Small intestine (tissue), 7 donors: Measurements from ENCODE around the gene REG3A. TPM values are rescaled to one million over a fixed set of nuclear protein-coding genes. Genes with fewer than 3 reads are reported as not detected.

Source experiments
- DNase-seq, 2 donors: peaks; one replicate each; pipeline versions ENCODE4 v3.0.0 to v3.0.0-alpha.2; 2013
- FAIRE-seq: peaks from 2 replicates; lab custom pipeline; 2012; peaks lifted over from hg19 to GRCh38; lab: Jason Lieb, UNC
- H3K27ac ChIP-seq, 3 donors: one replicate each; pipeline ENCODE4 v1.5.1; 2013; ENCODE audit warnings: low read length in 2 of 3, mild to moderate bottlenecking in 2 of 3, control low read depth in 1 of 3, inconsistent platforms in 1 of 3, low read depth in 1 of 3, moderate library complexity in 1 of 3
- H3K27me3 ChIP-seq, 3 donors: one replicate each; pipeline ENCODE4 v1.6.1; 2013; ENCODE audit warnings: low read length in 3 of 3, inconsistent platforms in 1 of 3; ENCODE audit not compliant: control insufficient read depth in 3 of 3, insufficient read depth in 3 of 3
- H3K36me3 ChIP-seq, 3 donors: one replicate each; pipeline ENCODE4 v1.6.1; 2013; ENCODE audit warnings: low read length in 3 of 3, inconsistent platforms in 1 of 3, low read depth in 1 of 3, mild to moderate bottlenecking in 1 of 3, moderate library complexity in 1 of 3; ENCODE audit not compliant: control insufficient read depth in 3 of 3, insufficient read depth in 2 of 3
- H3K4me1 ChIP-seq, 3 donors: one replicate each; pipeline ENCODE4 v1.6.1; 2013; ENCODE audit warnings: low read length in 2 of 3, inconsistent platforms in 1 of 3, low read depth in 1 of 3, mild to moderate bottlenecking in 1 of 3, moderate library complexity in 1 of 3; ENCODE audit not compliant: control insufficient read depth in 3 of 3, insufficient read depth in 2 of 3
- H3K4me3 ChIP-seq, 3 donors: one replicate each; pipeline ENCODE4 v1.5.1; 2013; ENCODE audit warnings: low read length in 3 of 3, control low read depth in 1 of 3, inconsistent platforms in 1 of 3, low read depth in 1 of 3, mild to moderate bottlenecking in 1 of 3, moderate library complexity in 1 of 3
- H3K9me3 ChIP-seq, 2 donors: one replicate each; pipeline ENCODE4 v1.6.1; 2013; ENCODE audit warnings: low read depth in 1 of 2, low read length in 1 of 2; ENCODE audit not compliant: control insufficient read depth in 2 of 2, insufficient read depth in 1 of 2
- WGBS, 3 donors: extraction: QIAGEN DNeasy Blood & Tissue Kit; methylation state at CpG; one replicate each; pipeline ENCODE4 v1.1.7; 2013; 5-methylcytosine and 5-hydroxymethylcytosine counted together
- polyA plus RNA-seq, 4 donors: library from polyadenylated mRNA; stranded (reverse) in 3 of 4; unstranded in 1 of 4; fragments of 200-250 nt in 3 of 4; fragments of 120-200 nt in 1 of 4; gene quantifications; one replicate each; pipeline versions ENCODE4 v1.2.1 to v1.2.3, GENCODE V29; 2013
- donor health status: healthy with polysubstance abuse.
- donor health status: control.
- donor health status: control.
- donor health status: Bipolar disorder and iron deficiency.
- donor health status: healthy.

REG3A gene
- polyA plus RNA-seq, 4 donors: 1.5 to 11,127 (median 980) TPM

- Histone ChIP-seq H3K4me1 (no peaks in the 10 kb centered on the region), H3K36me3 (no peaks in the 10 kb centered on the region), H3K27ac (no peak overlapping the region), H3K4me3 (no peak overlapping the region), H3K27me3 (no peaks in the 10 kb centered on the region), H3K9me3 (peaks cover 0 to 14% of the 10 kb centered on the region in 2 donors)
- 13 to 47% (median 24%) methylated on average over 6 of the region's 6 CpGs for WGBS, 3 donors
- DNase-seq (peak; percentile 20 to 25), FAIRE-seq (no peak)
Measured at GRCh38 chr2:79178076-79178674, 18.6 kb upstream of the REG3A start.

- H3K27ac ChIP-seq: no peak overlapping the region
- no peaks in the 10 kb centered on the region for H3K36me3 ChIP-seq
- no peak overlapping the region for H3K4me3 ChIP-seq
- 73 to 80% (median 77%) methylated on average over 2 of the region's 2 CpGs for WGBS, 3 donors
- DNase-seq (no peak), FAIRE-seq (no peak)
- H3K4me1 ChIP-seq: no peaks in the 10 kb centered on the region
- H3K27me3 ChIP-seq: no peaks in the 10 kb centered on the region
- peaks cover 0 to 26% of the 10 kb centered on the region in 2 donors for H3K9me3 ChIP-seq
Measured at GRCh38 chr2:79171348-79171958, 11.9 kb upstream of the REG3A start.

GRCh38 chr2:79162801-79163200 lies 3.2 kb upstream of the REG3A start:
- WGBS, 3 donors: 9 to 70% (median 41%) methylated on average over 1 of the region's 1 CpG
- Histone ChIP-seq H3K9me3 (peaks cover 0 to 32% of the 10 kb centered on the region in 2 donors), H3K27me3 (peaks cover 0 to 12% (median 0%) of the 10 kb centered on the region in 3 donors), H3K27ac (no peak overlapping the region), H3K36me3 (no peaks in the 10 kb centered on the region), H3K4me1 (peaks cover 0 to 3% (median 0%) of the 10 kb centered on the region in 3 donors), H3K4me3 (no peak overlapping the region)
- FAIRE-seq: peak; percentile 97
- no peak for DNase-seq

- FAIRE-seq (no peak), DNase-seq (peak; percentile 48 to 75)
- WGBS, 3 donors: 9 to 47% (median 26%) methylated on average over 2 of the region's 2 CpGs
- Histone ChIP-seq H3K36me3 (no peaks in the 10 kb centered on the region), H3K4me1 (peaks cover 0 to 3% (median 0%) of the 10 kb centered on the region in 3 donors), H3K27ac (no peak overlapping the region), H3K27me3 (peaks cover 0 to 16% (median 0%) of the 10 kb centered on the region in 3 donors), H3K4me3 (no peak overlapping the region), H3K9me3 (peaks cover 0 to 26% of the 10 kb centered on the region in 2 donors)
Measured at GRCh38 chr2:79162132-79162531, 2.6 kb upstream of the REG3A start.

GRCh38 chr2:79159030-79159429 lies 523 bp downstream of the REG3A start:
- no peak overlapping the region for H3K4me3 ChIP-seq
- no peak for DNase-seq
- H3K27ac ChIP-seq: no peak overlapping the region
- H3K27me3 ChIP-seq: peaks cover 0 to 17% (median 0%) of the 10 kb centered on the region in 3 donors
- FAIRE-seq: no peak
- no peaks in the 10 kb centered on the region for H3K36me3 ChIP-seq
- H3K9me3 ChIP-seq: peaks cover 0 to 27% of the 10 kb centered on the region in 2 donors
- WGBS, 3 donors: 64 to 81% (median 74%) methylated on average over 2 of the region's 2 CpGs
- peaks cover 0 to 3% (median 0%) of the 10 kb centered on the region in 3 donors for H3K4me1 ChIP-seq

- Histone ChIP-seq H3K4me1 (peaks cover 0 to 3% (median 0%) of the 10 kb centered on the region in 3 donors), H3K36me3 (no peaks in the 10 kb centered on the region), H3K27me3 (peaks cover 0 to 21% (median 0%) of the 10 kb centered on the region in 3 donors), H3K4me3 (no peak overlapping the region), H3K27ac (no peak overlapping the region), H3K9me3 (peaks cover 0 to 25% of the 10 kb centered on the region in 2 donors)
- DNase-seq: no peak
- WGBS, 3 donors: 79 to 92% (median 82%) methylated on average over 2 of the region's 2 CpGs
- FAIRE-seq: no peak
Measured at GRCh38 chr2:79155826-79156476, 3.6 kb downstream of the REG3A start.

GRCh38 chr2:79139423-79139822 lies 20.1 kb downstream of the REG3A start:
- Histone ChIP-seq H3K27ac (no peak overlapping the region), H3K4me3 (no peak overlapping the region), H3K9me3 (no peaks in the 10 kb centered on the region), H3K4me1 (no peaks in the 10 kb centered on the region), H3K36me3 (no peaks in the 10 kb centered on the region), H3K27me3 (peaks cover 0 to 41% (median 0%) of the 10 kb centered on the region in 3 donors)
- FAIRE-seq (no peak), DNase-seq (peak; percentile 75 to 84)

GRCh38 chr2:79138385-79138784 lies 21.2 kb downstream of the REG3A start:
- Histone ChIP-seq H3K27ac (no peak overlapping the region), H3K27me3 (peaks cover 0 to 47% (median 0%) of the 10 kb centered on the region in 3 donors), H3K36me3 (no peaks in the 10 kb centered on the region), H3K4me3 (no peak overlapping the region), H3K4me1 (no peaks in the 10 kb centered on the region), H3K9me3 (no peaks in the 10 kb centered on the region)
- WGBS, 3 donors: 81 to 88% (median 87%) methylated on average over 3 of the region's 3 CpGs
- DNase-seq: no peak
- FAIRE-seq: no peak
